ENCODE measurements around the gene BRIX1. TPM values are rescaled to one million over a fixed set of nuclear protein-coding genes. Genes with fewer than 3 reads are reported as not detected.

The BRIX1 gene
- 26.4 and 29.3 TPM in 2 replicates for total RNA-seq
- 41.9 TPM for total RNA-seq (2013)
- polyA plus RNA-seq = 6.9 and 9.7 TPM in 2 replicates
- polyA minus RNA-seq = 6.7 and 7.8 TPM in 2 replicates

- H3K4me3 ChIP-seq (ENCODE audit: control extremely low read depth in 1 of 5, extremely low read depth in 1 of 5, insufficient read depth in 1 of 5, low read depth in 2 of 5, low read length in 4 of 5) = peak within 1 kb of the TSS; percentile 82 to 99 (median 87)
- peak within 1 kb of the TSS; percentile 82 for H3K4me2 ChIP-seq (replicated peaks; ENCODE audit: low read depth, low read length, poor library complexity, severe bottlenecking)
- H3K9me3 Mint-ChIP-seq (ENCODE audit: insufficient read depth) = no peaks in the 10 kb centered on the region
- H3K27me3 Mint-ChIP-seq = no peaks in the 10 kb centered on the region
- H3K36me3 ChIP-seq (replicated peaks in 1 of 2; ENCODE audit: control extremely low read depth in 1 of 2, control insufficient read depth in 1 of 2, extremely low read depth in 1 of 2, insufficient read depth in 2 of 2, low read length in 1 of 2) = peaks cover under 1 to 25% of the 10 kb centered on the region in 2 experiments
- ATAC-seq (ENCODE audit: low read depth) (peak; percentile 99), DNase-seq (peak; percentile 97)
- no peaks in the 10 kb centered on the region for H3K27me3 ChIP-seq (replicated peaks in 1 of 4; ENCODE audit: control extremely low read depth in 1 of 4, control insufficient read depth in 3 of 4, insufficient read depth in 4 of 4, low read length in 3 of 4)
- no peaks in the 10 kb centered on the region for H4K20me1 ChIP-seq (ENCODE audit: control insufficient read depth, insufficient read depth, low read length, poor library complexity, severe bottlenecking)
- WGBS (ENCODE audit: insufficient coverage) = under 1% methylated on average over 67 of the region's 67 CpGs
- TF ChIP-seq EZH2 (IDR thresholded peaks at IDR 0.05; ENCODE audit: borderline replicate concordance, insufficient read depth, low read depth, low read length, poor library complexity, severe bottlenecking) = no peak
- TF ChIP-seq, protein P1, sequence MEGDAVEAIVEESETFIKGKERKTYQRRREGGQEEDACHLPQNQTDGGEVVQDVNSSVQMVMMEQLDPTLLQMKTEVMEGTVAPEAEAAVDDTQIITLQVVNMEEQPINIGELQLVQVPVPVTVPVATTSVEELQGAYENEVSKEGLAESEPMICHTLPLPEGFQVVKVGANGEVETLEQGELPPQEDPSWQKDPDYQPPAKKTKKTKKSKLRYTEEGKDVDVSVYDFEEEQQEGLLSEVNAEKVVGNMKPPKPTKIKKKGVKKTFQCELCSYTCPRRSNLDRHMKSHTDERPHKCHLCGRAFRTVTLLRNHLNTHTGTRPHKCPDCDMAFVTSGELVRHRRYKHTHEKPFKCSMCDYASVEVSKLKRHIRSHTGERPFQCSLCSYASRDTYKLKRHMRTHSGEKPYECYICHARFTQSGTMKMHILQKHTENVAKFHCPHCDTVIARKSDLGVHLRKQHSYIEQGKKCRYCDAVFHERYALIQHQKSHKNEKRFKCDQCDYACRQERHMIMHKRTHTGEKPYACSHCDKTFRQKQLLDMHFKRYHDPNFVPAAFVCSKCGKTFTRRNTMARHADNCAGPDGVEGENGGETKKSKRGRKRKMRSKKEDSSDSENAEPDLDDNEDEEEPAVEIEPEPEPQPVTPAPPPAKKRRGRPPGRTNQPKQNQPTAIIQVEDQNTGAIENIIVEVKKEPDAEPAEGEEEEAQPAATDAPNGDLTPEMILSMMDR (IDR thresholded peaks at IDR 0.05) = no peak
- H3K9ac ChIP-seq (ENCODE audit: low read length) = peak within 1 kb of the TSS; percentile 80
- peak within 1 kb of the TSS; percentile 88 for H2AFZ ChIP-seq (ENCODE audit: insufficient read depth, low read depth, low read length, poor library complexity, severe bottlenecking)
- no peaks in the 10 kb centered on the region for H3K9me3 ChIP-seq (ENCODE audit: control extremely low read depth in 1 of 3, control insufficient read depth in 2 of 3, insufficient read depth in 1 of 3, low read length in 2 of 3)
- CTCF ChIA-PET = interaction anchor here (1.0 to 3.8 kb wide), 5 partner anchors 9 to 441 kb away, joined by 3 to 24 read pairs (median 11); partner anchors contain the start of gene DNAJC21
- intact Hi-C loops (cut with micrococcal nuclease) = loop anchor here (1.0 to 10.0 kb wide), 5 partner anchors 14 to 1327 kb away; partner anchors contain the start of genes AMACR, DNAJC21, NADK2 and TTC23L
- H3K4me3 Mint-ChIP-seq = no peak within 1 kb of the TSS
- peak within 1 kb of the TSS; percentile 57 to 80 for H3K27ac ChIP-seq (ENCODE audit: low read length in 2 of 2)
- peaks cover 23 to 26% of the 10 kb centered on the region in 2 donors for H3K4me1 ChIP-seq (ENCODE audit: control insufficient read depth in 2 of 2, insufficient read depth in 2 of 2, low read length in 2 of 2)
- peaks cover 64% of the 10 kb centered on the region for H3K79me2 ChIP-seq (ENCODE audit: control insufficient read depth, insufficient read depth, low read length)
- POLR2A ChIA-PET = interaction anchor here (0.7 to 2.7 kb wide), 5 partner anchors 9 to 907 kb away, joined by 3 to 54 read pairs (median 5); partner anchors contain the start of genes AMACR, DNAJC21 and TTC23L
- H3K27ac Mint-ChIP-seq = peak within 1 kb of the TSS; percentile 63
- H3K4me1 Mint-ChIP-seq = peaks cover 32% of the 10 kb centered on the region
Observed at GRCh38 chr5:34915139-34915855, at the start of gene BRIX1, which contains the start of gene RAD1. TSS of gene BRIX1 (plus strand) at chr5:34915711. CDS start at chr5:34915739, 28 bp downstream. TSS of gene RAD1 (minus strand) at chr5:34915504. CDS start at chr5:34914892, 612 bp downstream.

- no peaks in the 10 kb centered on the region for H3K4me1 ChIP-seq (ENCODE audit: control insufficient read depth in 2 of 2, insufficient read depth in 2 of 2, low read length in 2 of 2)
- ATAC-seq (ENCODE audit: low read depth) (no peak), DNase-seq (no peak)
- no peaks in the 10 kb centered on the region for H4K20me1 ChIP-seq (ENCODE audit: control insufficient read depth, insufficient read depth, low read length, poor library complexity, severe bottlenecking)
- WGBS (ENCODE audit: insufficient coverage) = 90% methylated on average over 1 of the region's 3 CpGs
- no peaks in the 10 kb centered on the region for H3K4me1 Mint-ChIP-seq
- ChIA-PET CTCF (no interaction called here), POLR2A (no interaction called here)
- intact Hi-C loops (cut with micrococcal nuclease) = no loop called here
- no peak overlapping the region for H3K4me3 Mint-ChIP-seq
- no peaks in the 10 kb centered on the region for H3K9me3 Mint-ChIP-seq (ENCODE audit: insufficient read depth)
- no peak overlapping the region for H3K27ac Mint-ChIP-seq
- H3K9me3 ChIP-seq (ENCODE audit: control extremely low read depth in 1 of 3, control insufficient read depth in 2 of 3, insufficient read depth in 1 of 3, low read length in 2 of 3) = no peaks in the 10 kb centered on the region
- H3K79me2 ChIP-seq (ENCODE audit: control insufficient read depth, insufficient read depth, low read length) = no peaks in the 10 kb centered on the region
- H3K4me3 ChIP-seq (ENCODE audit: control extremely low read depth in 1 of 5, extremely low read depth in 1 of 5, insufficient read depth in 1 of 5, low read depth in 2 of 5, low read length in 4 of 5) = no peak overlapping the region
- no peaks in the 10 kb centered on the region for H3K27me3 ChIP-seq (replicated peaks in 1 of 4; ENCODE audit: control extremely low read depth in 1 of 4, control insufficient read depth in 3 of 4, insufficient read depth in 4 of 4, low read length in 3 of 4)
- H3K9ac ChIP-seq (ENCODE audit: low read length) = no peak overlapping the region
- TF ChIP-seq EZH2 (IDR thresholded peaks at IDR 0.05; ENCODE audit: borderline replicate concordance, insufficient read depth, low read depth, low read length, poor library complexity, severe bottlenecking) = no peak
- TF ChIP-seq, protein P1 (IDR thresholded peaks at IDR 0.05) = no peak
- peaks cover 5% of the 10 kb centered on the region for H3K27me3 Mint-ChIP-seq
- H2AFZ ChIP-seq (ENCODE audit: insufficient read depth, low read depth, low read length, poor library complexity, severe bottlenecking) = no peak overlapping the region
- no peak overlapping the region for H3K27ac ChIP-seq (ENCODE audit: low read length in 2 of 2)
- H3K36me3 ChIP-seq (replicated peaks in 1 of 2; ENCODE audit: control extremely low read depth in 1 of 2, control insufficient read depth in 1 of 2, extremely low read depth in 1 of 2, insufficient read depth in 2 of 2, low read length in 1 of 2) = no peaks in the 10 kb centered on the region
- no peak overlapping the region for H3K4me2 ChIP-seq (replicated peaks; ENCODE audit: low read depth, low read length, poor library complexity, severe bottlenecking)
Observed at GRCh38 chr5:34866989-34867471, 48.5 kb upstream of the BRIX1 start.
